ENCODE results near the gene KREMEN1.

The KREMEN1 gene

GRCh38 chr22:29128891-29129807 is 56.3 kb downstream of the KREMEN1 start:
- no peak for DNase-seq (ENCODE audit: low read depth in 2 of 2)

GRCh38 chr22:29129808-29130140 is 56.9 kb downstream of the KREMEN1 start:
- no peak for DNase-seq (ENCODE audit: low read depth in 2 of 2)

- DNase-seq (ENCODE audit: low read depth in 2 of 2) = no peak
These were observed 57.6 kb downstream of the KREMEN1 start for GRCh38 chr22:29130476-29130875.

- DNase-seq (ENCODE audit: low read depth in 2 of 2) = no peak
These were observed 60.8 kb downstream of the KREMEN1 start for GRCh38 chr22:29133603-29134133.

GRCh38 chr22:29134448-29134847 is 61.6 kb downstream of the KREMEN1 start:
- DNase-seq (ENCODE audit: low read depth in 2 of 2) = no peak

GRCh38 chr22:29136782-29137700 is 64.2 kb downstream of the KREMEN1 start:
- DNase-seq (ENCODE audit: low read depth in 2 of 2) = no peak

- DNase-seq (ENCODE audit: low read depth in 2 of 2) = no peak
These were observed 65.9 kb downstream of the KREMEN1 start for GRCh38 chr22:29138556-29139305.

- no peak for DNase-seq (ENCODE audit: low read depth in 2 of 2)
These were observed 67.3 kb downstream of the KREMEN1 start for GRCh38 chr22:29139965-29140782.

- no peak for DNase-seq (ENCODE audit: low read depth in 2 of 2)
These were observed 68.3 kb downstream of the KREMEN1 start for GRCh38 chr22:29141078-29141688.

GRCh38 chr22:29142116-29142515 is 69.3 kb downstream of the KREMEN1 start:
- no peak for DNase-seq (ENCODE audit: low read depth in 2 of 2)

GRCh38 chr22:29143941-29144785 is 71.3 kb downstream of the KREMEN1 start:
- DNase-seq (ENCODE audit: low read depth in 2 of 2) = no peak

GRCh38 chr22:29144786-29145160 is 71.9 kb downstream of the KREMEN1 start:
- no peak for DNase-seq (ENCODE audit: low read depth in 2 of 2)

GRCh38 chr22:29145321-29146072 is 72.7 kb downstream of the KREMEN1 start:
- no peak for DNase-seq (ENCODE audit: low read depth in 2 of 2)

- no peak for DNase-seq (ENCODE audit: low read depth in 2 of 2)
These were observed 73.3 kb downstream of the KREMEN1 start for GRCh38 chr22:29146091-29146560.

- DNase-seq (ENCODE audit: low read depth in 2 of 2) = no peak
These were observed 73.9 kb downstream of the KREMEN1 start for GRCh38 chr22:29146771-29147170.

GRCh38 chr22:29147331-29147899 is 74.6 kb downstream of the KREMEN1 start:
- DNase-seq (ENCODE audit: low read depth in 2 of 2) = no peak

GRCh38 chr22:29148036-29148435 is 75.2 kb downstream of the KREMEN1 start:
- no peak for DNase-seq (ENCODE audit: low read depth in 2 of 2)

GRCh38 chr22:29148826-29149225 is 76.0 kb downstream of the KREMEN1 start:
- no peak for DNase-seq (ENCODE audit: low read depth in 2 of 2)
